ENCODE measurements around the gene ASB15. TPM values are rescaled to one million over a fixed set of nuclear protein-coding genes. Genes with fewer than 3 reads are reported as not detected.

The ASB15 gene
- polyA plus RNA-seq, 3 donors, result not detected

GRCh38 chr7:123682690-123683089, 81.1 kb downstream of the ASB15 start:
- H3K4me1 Mint-ChIP-seq, result no peaks in the 10 kb centered on the region
- no peaks in the 10 kb centered on the region for H3K9me3 Mint-ChIP-seq
- Histone ChIP-seq H2AFZ (ENCODE audit: insufficient read depth, low read depth, low read length, poor library complexity, severe bottlenecking) (no peak overlapping the region), H4K20me1 (ENCODE audit: insufficient read depth, low read length) (no peaks in the 10 kb centered on the region), H3K27me3 (ENCODE audit: control insufficient read depth in 2 of 2, insufficient read depth in 2 of 2, low read length in 2 of 2) (no peaks in the 10 kb centered on the region), H3K4me3 (replicated peaks in 1 of 3; ENCODE audit: low read depth in 2 of 3, low read length in 3 of 3) (no peak overlapping the region), H3K4me1 (ENCODE audit: control insufficient read depth in 1 of 2, insufficient read depth in 2 of 2, low read length in 2 of 2) (no peaks in the 10 kb centered on the region), H3K79me2 (ENCODE audit: insufficient read depth, low read length) (no peaks in the 10 kb centered on the region), H3K9ac (ENCODE audit: insufficient read depth, low read length, poor library complexity, severe bottlenecking) (no peak overlapping the region), H3K36me3 (replicated peaks in 1 of 2; ENCODE audit: control insufficient read depth in 1 of 2, insufficient read depth in 2 of 2, low read length in 2 of 2) (peaks cover 16 to 60% of the 10 kb centered on the region in 2 donors), H3K9me3 (replicated peaks in 1 of 2; ENCODE audit: control insufficient read depth in 1 of 2, insufficient read depth in 1 of 2, low read length in 2 of 2) (no peaks in the 10 kb centered on the region), H3K4me2 (replicated peaks; ENCODE audit: extremely low read depth, low read length, poor library complexity, severe bottlenecking) (no peak overlapping the region), H3K27ac (ENCODE audit: low read depth in 1 of 2, low read length in 2 of 2) (no peak overlapping the region)
- no peak overlapping the region for H3K27ac Mint-ChIP-seq
- DNase-seq, result peak; percentile 12 to 35 (median 13)
- no peak overlapping the region for H3K4me3 Mint-ChIP-seq
- intact Hi-C loops (cut with micrococcal nuclease), result loop anchor here in 1 of 2 donors (5.0 kb wide), 1 partner anchor 185 kb away; no protein-coding TSS in a partner anchor
- peak; percentile 62 for TF ChIP-seq CTCF (IDR thresholded peaks at IDR 0.05)
- H3K36me3 Mint-ChIP-seq, result peaks cover 37 to 46% of the 10 kb centered on the region in 2 donors
- no peaks in the 10 kb centered on the region for H3K27me3 Mint-ChIP-seq (ENCODE audit: low read depth in 3 of 3)
- WGBS (ENCODE audit: insufficient coverage), result no CpG with 5 or more reads among the region's 1 CpG

GRCh38 chr7:123687161-123687560, 85.5 kb downstream of the ASB15 start:
- Histone ChIP-seq H3K79me2 (ENCODE audit: insufficient read depth, low read length) (no peaks in the 10 kb centered on the region), H3K4me3 (replicated peaks in 1 of 3; ENCODE audit: low read depth in 2 of 3, low read length in 3 of 3) (no peak overlapping the region), H3K9me3 (replicated peaks in 1 of 2; ENCODE audit: control insufficient read depth in 1 of 2, insufficient read depth in 1 of 2, low read length in 2 of 2) (no peaks in the 10 kb centered on the region), H4K20me1 (ENCODE audit: insufficient read depth, low read length) (no peaks in the 10 kb centered on the region), H3K36me3 (replicated peaks in 1 of 2; ENCODE audit: control insufficient read depth in 1 of 2, insufficient read depth in 2 of 2, low read length in 2 of 2) (peaks cover 47 to 87% of the 10 kb centered on the region in 2 donors), H3K4me2 (replicated peaks; ENCODE audit: extremely low read depth, low read length, poor library complexity, severe bottlenecking) (no peak overlapping the region), H3K27ac (ENCODE audit: low read depth in 1 of 2, low read length in 2 of 2) (no peak overlapping the region), H2AFZ (ENCODE audit: insufficient read depth, low read depth, low read length, poor library complexity, severe bottlenecking) (no peak overlapping the region), H3K27me3 (ENCODE audit: control insufficient read depth in 2 of 2, insufficient read depth in 2 of 2, low read length in 2 of 2) (no peaks in the 10 kb centered on the region), H3K4me1 (ENCODE audit: control insufficient read depth in 1 of 2, insufficient read depth in 2 of 2, low read length in 2 of 2) (no peaks in the 10 kb centered on the region), H3K9ac (ENCODE audit: insufficient read depth, low read length, poor library complexity, severe bottlenecking) (no peak overlapping the region)
- no peak overlapping the region for H3K4me3 Mint-ChIP-seq
- H3K36me3 Mint-ChIP-seq, result peaks cover 48 to 66% of the 10 kb centered on the region in 2 donors
- WGBS (ENCODE audit: insufficient coverage), result 93% methylated on average over 2 of the region's 2 CpGs
- no peak for DNase-seq
- no peaks in the 10 kb centered on the region for H3K27me3 Mint-ChIP-seq (ENCODE audit: low read depth in 3 of 3)
- peak overlapping the region in 1 of 7 donors; percentile 1 for H3K27ac Mint-ChIP-seq
- no peak for TF ChIP-seq CTCF (IDR thresholded peaks at IDR 0.05)
- intact Hi-C loops (cut with micrococcal nuclease), result no loop called here
- no peaks in the 10 kb centered on the region for H3K9me3 Mint-ChIP-seq
- no peaks in the 10 kb centered on the region for H3K4me1 Mint-ChIP-seq

Measured in CD14-positive monocyte (primary cell).